Neural cell (in vitro differentiated cells): ENCODE results near the gene MYPN.

Source experiments
- CTCF ChIP-seq: fragments of 450-650 bp; IDR thresholded peaks from 2 replicates; pipeline ENCODE4 v1.5.1; 2014; ENCODE audit warnings: antibody characterized with exemption, mild to moderate bottlenecking, moderate library complexity; ENCODE audit not compliant: poor library complexity, severe bottlenecking
- SMC3 ChIP-seq: fragments of 450-650 bp; conservative IDR thresholded peaks from 2 replicates; pipeline ENCODE4 v1.6.1; 2014; ENCODE audit warnings: antibody characterized with exemption, mild to moderate bottlenecking, moderate library complexity; ENCODE audit not compliant: poor library complexity

- TF ChIP-seq CTCF (no peak), SMC3 (no peak)
Observed at GRCh38 chr10:68139448-68140272, 30.4 kb downstream of the MYPN start.
